ENCODE measurements around the gene RLBP1. TPM values are rescaled to one million over a fixed set of nuclear protein-coding genes. Genes with fewer than 3 reads are reported as not detected.
A peak's percentile ranks its signal among the peaks of the same experiment; 100 is the strongest.

The RLBP1 gene
- total RNA-seq, 4 donors from 2014 or later = not detected

DNA sequence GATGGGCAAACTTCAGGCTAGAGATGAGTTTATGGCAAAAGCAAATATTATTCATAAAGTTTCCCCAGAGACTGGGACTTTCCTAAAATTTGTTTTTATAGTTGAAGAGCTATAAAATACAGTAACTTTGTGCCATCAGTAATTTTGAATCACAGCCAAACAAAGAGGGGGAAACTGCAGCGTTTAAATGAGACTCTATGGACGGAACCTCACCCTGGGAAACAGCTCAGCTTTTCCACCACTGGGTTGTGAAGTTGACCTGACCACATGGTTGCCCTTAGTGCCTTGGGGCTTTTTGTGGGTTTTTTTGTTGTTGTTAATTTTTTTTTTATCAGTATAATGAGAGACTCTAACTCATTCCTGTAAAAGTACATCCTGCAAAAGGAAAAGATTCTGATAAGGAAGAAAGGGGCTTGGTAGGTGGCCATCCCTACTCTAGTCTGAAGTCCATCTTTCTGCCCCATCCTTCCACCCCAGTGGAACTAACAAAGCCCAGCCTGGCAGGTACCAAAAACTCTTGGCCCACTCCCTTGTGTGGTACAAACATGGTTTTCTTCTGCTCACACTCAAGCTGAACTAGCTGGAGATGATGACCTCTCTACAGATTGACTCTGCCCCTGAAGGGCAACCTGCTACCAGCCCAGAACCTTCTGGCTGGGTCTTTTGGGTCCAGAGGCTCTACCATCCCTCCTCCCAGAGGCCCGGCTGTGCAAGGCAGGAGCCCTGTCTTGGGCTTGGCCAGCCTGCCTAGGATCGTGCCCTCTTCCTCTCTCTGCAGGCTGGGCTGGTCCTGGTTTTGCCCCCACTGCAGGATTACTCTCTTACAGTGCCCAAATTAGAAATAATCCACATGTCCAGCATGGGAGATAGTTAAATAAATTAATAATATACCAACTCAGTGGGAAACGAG lies 41.2 kb downstream of the RLBP1 start:
- H3K4me1 ChIP-seq = no peaks in the 10 kb centered on the region
- H3K27me3 ChIP-seq = no peaks in the 10 kb centered on the region
- peaks cover 3 to 4% of the 10 kb centered on the region in 2 donors for H3K36me3 ChIP-seq
- WGBS, 2 donors = 81% methylated on average over 5 of the region's 5 CpGs
- TF ChIP-seq, protein P1, sequence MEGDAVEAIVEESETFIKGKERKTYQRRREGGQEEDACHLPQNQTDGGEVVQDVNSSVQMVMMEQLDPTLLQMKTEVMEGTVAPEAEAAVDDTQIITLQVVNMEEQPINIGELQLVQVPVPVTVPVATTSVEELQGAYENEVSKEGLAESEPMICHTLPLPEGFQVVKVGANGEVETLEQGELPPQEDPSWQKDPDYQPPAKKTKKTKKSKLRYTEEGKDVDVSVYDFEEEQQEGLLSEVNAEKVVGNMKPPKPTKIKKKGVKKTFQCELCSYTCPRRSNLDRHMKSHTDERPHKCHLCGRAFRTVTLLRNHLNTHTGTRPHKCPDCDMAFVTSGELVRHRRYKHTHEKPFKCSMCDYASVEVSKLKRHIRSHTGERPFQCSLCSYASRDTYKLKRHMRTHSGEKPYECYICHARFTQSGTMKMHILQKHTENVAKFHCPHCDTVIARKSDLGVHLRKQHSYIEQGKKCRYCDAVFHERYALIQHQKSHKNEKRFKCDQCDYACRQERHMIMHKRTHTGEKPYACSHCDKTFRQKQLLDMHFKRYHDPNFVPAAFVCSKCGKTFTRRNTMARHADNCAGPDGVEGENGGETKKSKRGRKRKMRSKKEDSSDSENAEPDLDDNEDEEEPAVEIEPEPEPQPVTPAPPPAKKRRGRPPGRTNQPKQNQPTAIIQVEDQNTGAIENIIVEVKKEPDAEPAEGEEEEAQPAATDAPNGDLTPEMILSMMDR (IDR thresholded peaks at IDR 0.05) = no peak
- TF ChIP-seq POLR2A (IDR thresholded peaks at IDR 0.05) = no peak
- no peak for DNase-seq
- intact Hi-C loops (cut with DNase I) = loop anchor here (5.0 kb wide), 2 partner anchors 123 to 278 kb away; no protein-coding TSS in a partner anchor
- no peak overlapping the region for H3K27ac ChIP-seq
- H3K4me3 ChIP-seq (replicated peaks in 1 of 3) = no peak overlapping the region
- H3K9me3 ChIP-seq = no peaks in the 10 kb centered on the region

- TF ChIP-seq, protein P1 (IDR thresholded peaks at IDR 0.05) = no peak
- no peak for TF ChIP-seq POLR2A (IDR thresholded peaks at IDR 0.05)
- H3K36me3 ChIP-seq = peaks cover 3 to 4% of the 10 kb centered on the region in 2 donors
- H3K27ac ChIP-seq = no peak overlapping the region
- H3K4me3 ChIP-seq (replicated peaks in 1 of 3) = no peak overlapping the region
- intact Hi-C loops (cut with DNase I) = loop anchor here (5.0 kb wide), 2 partner anchors 121 to 276 kb away; no protein-coding TSS in a partner anchor
- WGBS, 2 donors = 91 to 92% methylated on average over 11 of the region's 11 CpGs
- no peak for DNase-seq
- H3K4me1 ChIP-seq = peaks cover 0 to 2% of the 10 kb centered on the region in 2 donors
- H3K27me3 ChIP-seq = no peaks in the 10 kb centered on the region
- H3K9me3 ChIP-seq = no peaks in the 10 kb centered on the region
These were observed 42.9 kb downstream of the RLBP1 start for GRCh38 chr15:89178307-89178977.

DNA sequence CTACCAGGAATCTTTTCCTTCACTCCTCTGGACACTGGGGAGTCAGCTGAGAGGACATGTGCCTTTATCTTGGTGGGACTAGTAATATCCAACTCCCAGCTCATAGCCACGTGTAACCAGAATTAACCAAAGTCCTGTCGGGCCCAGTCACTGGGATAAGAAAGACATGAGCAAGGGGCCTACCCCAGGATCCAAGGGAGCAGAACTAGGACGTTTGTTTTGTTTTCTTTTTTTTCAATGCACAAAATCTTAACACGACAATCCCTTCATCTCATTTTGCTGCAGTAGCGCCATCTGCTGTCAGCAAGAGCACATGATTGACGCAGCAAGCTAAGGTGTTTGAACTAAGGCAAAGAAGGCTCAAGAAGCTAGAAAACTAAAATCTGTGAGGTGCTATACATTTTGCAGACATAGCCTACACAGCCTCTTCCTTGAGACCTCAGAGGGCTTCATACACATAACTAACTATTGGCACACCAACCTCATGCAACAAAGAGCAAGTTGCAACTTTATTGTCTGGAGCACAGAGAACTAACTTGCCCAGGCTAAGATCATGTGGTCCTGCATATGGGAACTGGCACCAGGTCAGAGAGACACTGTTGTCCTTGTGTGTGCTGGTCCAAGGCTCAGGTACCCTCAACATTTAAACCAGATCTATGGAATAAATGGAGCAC lies 43.6 kb downstream of the RLBP1 start:
- 1 to 8% methylated on average over 6 of the region's 6 CpGs for WGBS, 2 donors
- H3K9me3 ChIP-seq = no peaks in the 10 kb centered on the region
- peaks cover 3 to 4% of the 10 kb centered on the region in 2 donors for H3K36me3 ChIP-seq
- intact Hi-C loops (cut with DNase I) = loop anchor here (5.0 kb wide), 2 partner anchors 120 to 275 kb away; no protein-coding TSS in a partner anchor
- peaks cover 0 to 5% of the 10 kb centered on the region in 2 donors for H3K4me1 ChIP-seq
- H3K4me3 ChIP-seq (replicated peaks in 1 of 3) = no peak overlapping the region
- TF ChIP-seq POLR2A (IDR thresholded peaks at IDR 0.05) = no peak
- TF ChIP-seq, protein P1 (IDR thresholded peaks at IDR 0.05) = peak; percentile 37 to 83 (median 80)
- no peak overlapping the region for H3K27ac ChIP-seq
- DNase-seq = peak; percentile 63 to 71
- no peaks in the 10 kb centered on the region for H3K27me3 ChIP-seq

- Histone ChIP-seq H3K27me3 (no peaks in the 10 kb centered on the region), H3K27ac (no peak overlapping the region), H3K4me1 (peaks cover 0 to 5% of the 10 kb centered on the region in 2 donors), H3K9me3 (no peaks in the 10 kb centered on the region), H3K36me3 (peaks cover 3 to 4% of the 10 kb centered on the region in 2 donors), H3K4me3 (replicated peaks in 1 of 3) (no peak overlapping the region)
- intact Hi-C loops (cut with DNase I) = loop anchor here (5.0 kb wide), 2 partner anchors 120 to 275 kb away; no protein-coding TSS in a partner anchor
- 94 to 96% methylated on average over 12 of the region's 12 CpGs for WGBS, 2 donors
- TF ChIP-seq, protein P1 (IDR thresholded peaks at IDR 0.05) = no peak
- no peak for TF ChIP-seq POLR2A (IDR thresholded peaks at IDR 0.05)
- DNase-seq = no peak
These were observed 44.3 kb downstream of the RLBP1 start for GRCh38 chr15:89177116-89177515.

Data from thyroid gland (tissue), 4 donors.